Keratinocyte (primary cell): ENCODE data around the gene FOXL3. TPM values are rescaled to one million over a fixed set of nuclear protein-coding genes. Genes with fewer than 3 reads are reported as not detected.
A peak's percentile ranks its signal among the peaks of the same experiment; 100 is the strongest.

Experiments used
- DNase-seq: peaks from one replicate; pipeline ENCODE4 v3.0.0-alpha.2; 2011; ENCODE audit warnings: low read depth, missing footprints, low spot score
- FAIRE-seq: peaks from 2 replicates; lab custom pipeline; 2011; peaks lifted over from hg19 to GRCh38; lab: Jason Lieb, UNC
- H2AFZ ChIP-seq: 2 replicates; pipeline ENCODE4 v1.6.0; 2012; ENCODE audit warnings: low read length, control low read depth, inconsistent platforms; ENCODE audit not compliant: control insufficient read depth
- H3K27ac ChIP-seq: 2 replicates; pipeline ENCODE4 v1.5.1; 2011; ENCODE audit warnings: low read length; ENCODE audit not compliant: control insufficient read depth, insufficient read depth
- H3K27me3 ChIP-seq: 3 replicates; pipeline ENCODE4 v1.6.0; 2011; ENCODE audit warnings: low read length; ENCODE audit not compliant: control insufficient read depth, insufficient read depth; ENCODE audit errors: extremely low read depth
- H3K36me3 ChIP-seq, 2 experiments: 2 replicates in 1 of 2; 3 replicates in 1 of 2; pipeline ENCODE4 v1.5.1; 2011; ENCODE audit warnings: low read length in 2 of 2, mild to moderate bottlenecking in 1 of 2; ENCODE audit not compliant: control insufficient read depth in 2 of 2, insufficient read depth in 2 of 2; ENCODE audit errors: extremely low read depth in 1 of 2
- H3K4me1 ChIP-seq: 3 replicates; pipeline ENCODE4 v1.5.1; 2011; ENCODE audit warnings: low read length; ENCODE audit not compliant: control insufficient read depth, insufficient read depth; ENCODE audit errors: extremely low read depth
- H3K4me2 ChIP-seq: 3 replicates; pipeline ENCODE4 v1.6.0; 2011; ENCODE audit warnings: low read depth, low read length; ENCODE audit not compliant: control insufficient read depth, insufficient read depth; ENCODE audit errors: extremely low read depth
- H3K4me3 ChIP-seq, 3 experiments: fragments of 200-600 bp in 1 of 3; sonication (generic) in 1 of 3; 2 replicates in 2 of 3; 3 replicates in 1 of 3; pipeline ENCODE4 v1.5.1; 2011 to 2016; ENCODE audit warnings: low read length in 3 of 3, mild to moderate bottlenecking in 3 of 3, control low read depth in 2 of 3, inconsistent platforms in 1 of 3, low read depth in 1 of 3, mixed read lengths in 1 of 3, mixed run types in 1 of 3, moderate library complexity in 1 of 3; ENCODE audit not compliant: control insufficient read depth in 2 of 3, insufficient read depth in 2 of 3; ENCODE audit errors: extremely low read depth in 1 of 3
- H3K79me2 ChIP-seq: 2 replicates; pipeline ENCODE4 v1.6.0; 2012; ENCODE audit warnings: low read length; ENCODE audit not compliant: control insufficient read depth, insufficient read depth
- H3K9ac ChIP-seq: 3 replicates; pipeline ENCODE4 v1.6.0; 2011; ENCODE audit warnings: low read length; ENCODE audit not compliant: control insufficient read depth, insufficient read depth; ENCODE audit errors: extremely low read depth
- H3K9me1 ChIP-seq: 3 replicates; pipeline ENCODE4 v1.6.0; 2011; ENCODE audit warnings: low read length; ENCODE audit not compliant: control insufficient read depth, insufficient read depth; ENCODE audit errors: extremely low read depth
- H3K9me3 ChIP-seq: 2 replicates; pipeline ENCODE4 v1.5.1; 2012; ENCODE audit warnings: low read depth, low read length; ENCODE audit not compliant: control insufficient read depth
- H4K20me1 ChIP-seq: 3 replicates; pipeline ENCODE4 v1.6.0; 2011; ENCODE audit warnings: low read length; ENCODE audit not compliant: control insufficient read depth, insufficient read depth; ENCODE audit errors: extremely low read depth
- EZH2 ChIP-seq: IDR thresholded peaks from one replicate; pipeline ENCODE4 v1.6.1; 2012; ENCODE audit warnings: inconsistent platforms, mild to moderate bottlenecking, low read length, moderate library complexity
- dilution Hi-C: fragments of 300-500 bp; cut with MboI; formaldehyde crosslinking; loops from one replicate; pipeline ENCODE4 v1.7.0; 2020; ENCODE audit warnings: low sequenced_read_pairs; ENCODE audit not compliant: extremely low pct_ligation_motif_present
- polyA plus RNA-seq, 5 experiments: library from polyadenylated mRNA; depleted of rRNA in 3 of 5; stranded (reverse) in 3 of 5; stranded (forward) in 1 of 5; unstranded in 1 of 5; fragments of >200 nt; gene quantifications; 1 replicate in 1 of 5; 2 replicates in 3 of 5; 3 replicates in 1 of 5; pipeline versions ENCODE4 v1.2.1 to v1.2.3, GENCODE V29; 2011 to 2012; ENCODE audit warnings: missing spikeins in 2 of 5, low read depth in 1 of 5, low replicate concordance in 1 of 5
- TF ChIP-seq, protein P1 (sequence below), 3 experiments: IDR thresholded peaks in 1 of 3; conservative IDR thresholded peaks in 1 of 3; optimal IDR thresholded peaks in 1 of 3; 2 replicates in 2 of 3; 3 replicates in 1 of 3; pipeline versions ENCODE3 to v1.5.1; 2011; ENCODE audit warnings: low read length in 3 of 3, mild to moderate bottlenecking in 3 of 3, moderate library complexity in 2 of 3, control low read depth in 1 of 3, inconsistent platforms in 1 of 3; ENCODE audit not compliant: insufficient read depth in 2 of 3; ENCODE audit errors: extremely low read depth in 1 of 3

The FOXL3 gene
- polyA plus RNA-seq, 1 donor (not counting 4 experiments of a cell fraction or from before 2014, with no cell fraction given), result not detected

DNA sequence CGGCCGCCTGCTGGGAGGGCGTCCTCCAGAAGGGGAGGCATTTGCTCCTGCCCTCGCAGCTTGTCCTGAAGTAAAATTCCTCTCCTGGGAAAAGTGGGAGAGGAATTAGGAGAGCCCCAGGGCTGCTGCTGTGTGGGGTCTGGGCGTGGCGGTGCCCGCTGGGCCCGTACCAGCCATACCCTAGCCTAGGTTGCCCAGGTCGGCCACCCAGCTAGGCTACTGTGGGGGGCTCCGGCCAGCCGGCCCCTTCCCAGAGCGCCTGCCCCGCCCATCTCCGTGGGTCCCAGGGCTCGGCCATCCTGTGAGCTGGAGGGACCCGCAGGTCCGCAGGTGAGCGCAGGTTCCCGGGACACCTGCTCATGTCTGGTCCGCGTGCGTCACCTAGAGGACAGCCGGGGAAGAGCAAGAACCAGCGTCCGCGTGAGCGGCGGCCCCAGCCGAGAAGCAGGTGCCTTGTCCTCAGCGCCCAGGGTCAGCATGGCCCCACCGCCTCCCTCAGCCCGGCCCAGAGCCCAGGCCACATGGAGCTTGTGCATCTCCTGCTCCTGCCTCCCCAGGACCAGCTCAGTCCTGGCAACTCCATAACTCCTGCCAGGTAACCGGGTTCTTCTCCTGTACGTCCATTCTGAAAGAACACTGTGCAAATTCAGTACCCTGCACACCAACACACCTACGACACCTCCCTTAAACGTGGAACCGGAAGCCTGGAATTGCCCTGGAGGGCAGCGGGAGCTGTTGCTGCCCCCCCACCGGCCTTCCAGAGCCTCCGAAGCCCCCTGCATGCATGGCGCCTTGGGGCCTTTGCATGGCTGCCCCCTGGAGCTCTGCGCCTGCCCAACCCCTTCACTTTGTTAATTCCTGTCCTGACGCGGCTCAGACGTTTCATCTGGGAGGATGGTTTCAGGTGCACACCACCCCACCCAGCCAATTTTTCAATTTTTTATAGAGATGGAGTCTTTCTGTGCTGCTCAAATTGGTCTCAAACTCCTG lies 22.8 kb upstream of the FOXL3 start:
- dilution Hi-C loops, result no loop called here

DNA sequence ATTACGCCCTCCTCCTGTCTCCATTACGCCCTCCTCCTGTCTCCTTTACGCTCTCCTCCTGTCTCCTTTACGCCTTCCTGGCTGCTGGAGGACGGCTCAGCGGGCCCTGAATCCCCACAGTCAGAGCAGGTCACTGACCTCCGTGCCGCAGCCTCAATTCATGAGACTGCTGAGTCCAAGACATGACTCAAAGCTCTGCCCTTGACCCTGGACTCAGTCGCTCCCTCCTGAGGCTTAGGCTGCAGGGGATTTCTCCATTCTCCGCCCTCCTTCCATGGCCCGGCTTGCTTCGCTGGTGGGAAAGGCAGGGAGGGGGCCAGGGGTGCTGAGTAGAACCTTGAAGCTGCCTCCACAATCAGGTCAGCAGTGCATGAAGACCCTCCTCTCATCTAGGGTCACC lies 21.0 kb upstream of the FOXL3 start:
- Histone ChIP-seq H3K4me3 (no peak overlapping the region), H3K9me1 (no peaks in the 10 kb centered on the region), H4K20me1 (no peaks in the 10 kb centered on the region), H3K27me3 (peaks cover 7% of the 10 kb centered on the region), H3K36me3 (no peaks in the 10 kb centered on the region), H3K79me2 (no peaks in the 10 kb centered on the region), H3K9ac (no peak overlapping the region), H3K4me2 (no peak overlapping the region), H3K9me3 (no peaks in the 10 kb centered on the region), H3K4me1 (no peaks in the 10 kb centered on the region), H2AFZ (no peak overlapping the region), H3K27ac (no peak overlapping the region)
- FAIRE-seq (no peak), DNase-seq (no peak)
- dilution Hi-C loops, result no loop called here
- TF ChIP-seq, protein P1, sequence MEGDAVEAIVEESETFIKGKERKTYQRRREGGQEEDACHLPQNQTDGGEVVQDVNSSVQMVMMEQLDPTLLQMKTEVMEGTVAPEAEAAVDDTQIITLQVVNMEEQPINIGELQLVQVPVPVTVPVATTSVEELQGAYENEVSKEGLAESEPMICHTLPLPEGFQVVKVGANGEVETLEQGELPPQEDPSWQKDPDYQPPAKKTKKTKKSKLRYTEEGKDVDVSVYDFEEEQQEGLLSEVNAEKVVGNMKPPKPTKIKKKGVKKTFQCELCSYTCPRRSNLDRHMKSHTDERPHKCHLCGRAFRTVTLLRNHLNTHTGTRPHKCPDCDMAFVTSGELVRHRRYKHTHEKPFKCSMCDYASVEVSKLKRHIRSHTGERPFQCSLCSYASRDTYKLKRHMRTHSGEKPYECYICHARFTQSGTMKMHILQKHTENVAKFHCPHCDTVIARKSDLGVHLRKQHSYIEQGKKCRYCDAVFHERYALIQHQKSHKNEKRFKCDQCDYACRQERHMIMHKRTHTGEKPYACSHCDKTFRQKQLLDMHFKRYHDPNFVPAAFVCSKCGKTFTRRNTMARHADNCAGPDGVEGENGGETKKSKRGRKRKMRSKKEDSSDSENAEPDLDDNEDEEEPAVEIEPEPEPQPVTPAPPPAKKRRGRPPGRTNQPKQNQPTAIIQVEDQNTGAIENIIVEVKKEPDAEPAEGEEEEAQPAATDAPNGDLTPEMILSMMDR (optimal IDR thresholded peaks at IDR 0.05 in 1 of 3, IDR thresholded peaks at IDR 0.05 in 1 of 3, conservative IDR thresholded peaks at IDR 0.05 in 1 of 3; ENCODE audit: extremely low read depth in 1 of 3, insufficient read depth in 2 of 3, low read length in 3 of 3), result no peak
- no peak for TF ChIP-seq EZH2

More for the DNA sequence above, 22.8 kb upstream of the FOXL3 start:
- H3K4me3 ChIP-seq, result no peak overlapping the region
- no peak for TF ChIP-seq EZH2
- TF ChIP-seq, protein P1 (optimal IDR thresholded peaks at IDR 0.05 in 1 of 3, IDR thresholded peaks at IDR 0.05 in 1 of 3, conservative IDR thresholded peaks at IDR 0.05 in 1 of 3; ENCODE audit: extremely low read depth in 1 of 3, insufficient read depth in 2 of 3, low read length in 3 of 3), result peak; percentile 18 to 72 (median 60)
- H3K4me2 ChIP-seq, result no peak overlapping the region
- peaks cover 7% of the 10 kb centered on the region for H3K27me3 ChIP-seq
- H3K79me2 ChIP-seq, result no peaks in the 10 kb centered on the region
- no peak overlapping the region for H2AFZ ChIP-seq
- peaks cover 6% of the 10 kb centered on the region for H3K9me3 ChIP-seq
- no peak overlapping the region for H3K27ac ChIP-seq
- no peak overlapping the region for H3K9ac ChIP-seq
- no peak for DNase-seq
- no peaks in the 10 kb centered on the region for H4K20me1 ChIP-seq
- no peaks in the 10 kb centered on the region for H3K36me3 ChIP-seq
- no peaks in the 10 kb centered on the region for H3K4me1 ChIP-seq
- FAIRE-seq, result no peak
- no peaks in the 10 kb centered on the region for H3K9me1 ChIP-seq
